ENCODE results near the gene PSMG1.
"Not testable (repeated sequence)": the region's sequence is repeated elsewhere in the genome, so short reads cannot be mapped to it uniquely, and the experiment has no call there.

Gene PSMG1

GRCh38 chr21:39175154-39175553 lies 8.1 kb downstream of the PSMG1 start:
- Histone ChIP-seq H3K4me1 (ENCODE audit: insufficient read depth, low read length) (no peaks in the 10 kb centered on the region), H3K27me3 (ENCODE audit: insufficient read depth, low read length) (no peaks in the 10 kb centered on the region), H3K27ac (ENCODE audit: low read length) (no peak overlapping the region), H3K9me3 (ENCODE audit: insufficient read depth, low read depth, low read length) (no peaks in the 10 kb centered on the region), H3K9ac (ENCODE audit: low read depth, low read length) (no peak overlapping the region), H3K4me3 (ENCODE audit: low read length) (no peak overlapping the region), H3K36me3 (ENCODE audit: insufficient read depth, low read depth, low read length) (peaks cover 78% of the 10 kb centered on the region)

GRCh38 chr21:39173716-39174680 lies 9.3 kb downstream of the PSMG1 start:
- Histone ChIP-seq H3K27ac (ENCODE audit: low read length) (no peak overlapping the region), H3K9ac (ENCODE audit: low read depth, low read length) (no peak overlapping the region), H3K36me3 (ENCODE audit: insufficient read depth, low read depth, low read length) (peaks cover 71% of the 10 kb centered on the region), H3K4me3 (ENCODE audit: low read length) (no peak overlapping the region), H3K4me1 (ENCODE audit: insufficient read depth, low read length) (no peaks in the 10 kb centered on the region), H3K27me3 (ENCODE audit: insufficient read depth, low read length) (no peaks in the 10 kb centered on the region), H3K9me3 (ENCODE audit: insufficient read depth, low read depth, low read length) (no peaks in the 10 kb centered on the region)

GRCh38 chr21:39169906-39170305 lies 13.3 kb downstream of the PSMG1 start:
- Histone ChIP-seq H3K36me3 (ENCODE audit: insufficient read depth, low read depth, low read length) (peaks cover 34% of the 10 kb centered on the region), H3K27me3 (ENCODE audit: insufficient read depth, low read length) (no peaks in the 10 kb centered on the region)

GRCh38 chr21:39168800-39169199 lies 14.5 kb downstream of the PSMG1 start:
- no peaks in the 10 kb centered on the region for H3K4me1 ChIP-seq (ENCODE audit: insufficient read depth, low read length)
- H3K27ac ChIP-seq (ENCODE audit: low read length) = no peak overlapping the region
- no peak overlapping the region for H3K9ac ChIP-seq (ENCODE audit: low read depth, low read length)
- H3K27me3 ChIP-seq (ENCODE audit: insufficient read depth, low read length) = no peaks in the 10 kb centered on the region
- H3K9me3 ChIP-seq (ENCODE audit: insufficient read depth, low read depth, low read length) = peaks cover 16% of the 10 kb centered on the region
- peaks cover 23% of the 10 kb centered on the region for H3K36me3 ChIP-seq (ENCODE audit: insufficient read depth, low read depth, low read length)
- H3K4me3 ChIP-seq (ENCODE audit: low read length) = no peak overlapping the region

More at GRCh38 chr21:39169906-39170305, 13.3 kb downstream of the PSMG1 start:
- no peak overlapping the region for H3K27ac ChIP-seq (ENCODE audit: low read length)
- H3K9me3 ChIP-seq (ENCODE audit: insufficient read depth, low read depth, low read length) = peaks cover 6% of the 10 kb centered on the region
- H3K9ac ChIP-seq (ENCODE audit: low read depth, low read length) = no peak overlapping the region
- no peaks in the 10 kb centered on the region for H3K4me1 ChIP-seq (ENCODE audit: insufficient read depth, low read length)
- no peak overlapping the region for H3K4me3 ChIP-seq (ENCODE audit: low read length)

GRCh38 chr21:39164523-39164922 lies 18.7 kb downstream of the PSMG1 start:
- Histone ChIP-seq H3K4me3 (ENCODE audit: low read length) (no peak overlapping the region), H3K27me3 (ENCODE audit: insufficient read depth, low read length) (no peaks in the 10 kb centered on the region), H3K9ac (ENCODE audit: low read depth, low read length) (no peak overlapping the region), H3K27ac (ENCODE audit: low read length) (no peak overlapping the region), H3K36me3 (ENCODE audit: insufficient read depth, low read depth, low read length) (no peaks in the 10 kb centered on the region), H3K9me3 (ENCODE audit: insufficient read depth, low read depth, low read length) (peaks cover 16% of the 10 kb centered on the region), H3K4me1 (ENCODE audit: insufficient read depth, low read length) (no peaks in the 10 kb centered on the region)

- Histone ChIP-seq H3K4me3 (ENCODE audit: low read length) (no peak overlapping the region), H3K27ac (ENCODE audit: low read length) (no peak overlapping the region), H3K4me1 (ENCODE audit: insufficient read depth, low read length) (no peaks in the 10 kb centered on the region), H3K36me3 (ENCODE audit: insufficient read depth, low read depth, low read length) (no peaks in the 10 kb centered on the region), H3K27me3 (ENCODE audit: insufficient read depth, low read length) (no peaks in the 10 kb centered on the region), H3K9ac (ENCODE audit: low read depth, low read length) (no peak overlapping the region), H3K9me3 (ENCODE audit: insufficient read depth, low read depth, low read length) (peaks cover 16% of the 10 kb centered on the region)
Measured at GRCh38 chr21:39161064-39161463, 22.2 kb downstream of the PSMG1 start.

GRCh38 chr21:39159342-39160063 lies 23.7 kb downstream of the PSMG1 start:
- no peak overlapping the region for H3K9ac ChIP-seq (ENCODE audit: low read depth, low read length)
- H3K9me3 ChIP-seq (ENCODE audit: insufficient read depth, low read depth, low read length) = peaks cover 7% of the 10 kb centered on the region
- H3K27ac ChIP-seq (ENCODE audit: low read length) = no peak overlapping the region
- no peaks in the 10 kb centered on the region for H3K4me1 ChIP-seq (ENCODE audit: insufficient read depth, low read length)
- no peak overlapping the region for H3K4me3 ChIP-seq (ENCODE audit: low read length)
- H3K36me3 ChIP-seq (ENCODE audit: insufficient read depth, low read depth, low read length) = no peaks in the 10 kb centered on the region
- no peaks in the 10 kb centered on the region for H3K27me3 ChIP-seq (ENCODE audit: insufficient read depth, low read length)

GRCh38 chr21:39157241-39157640 lies 26.0 kb downstream of the PSMG1 start:
- not testable (repeated sequence) for H3K4me3 ChIP-seq (ENCODE audit: low read length); H3K36me3 ChIP-seq (ENCODE audit: insufficient read depth, low read depth, low read length); H3K4me1 ChIP-seq (ENCODE audit: insufficient read depth, low read length); H3K9ac ChIP-seq (ENCODE audit: low read depth, low read length); H3K9me3 ChIP-seq (ENCODE audit: insufficient read depth, low read depth, low read length); H3K27ac ChIP-seq (ENCODE audit: low read length); H3K27me3 ChIP-seq (ENCODE audit: insufficient read depth, low read length)

- H3K27ac ChIP-seq (ENCODE audit: low read length) = no peak overlapping the region
- no peaks in the 10 kb centered on the region for H3K4me1 ChIP-seq (ENCODE audit: insufficient read depth, low read length)
- no peaks in the 10 kb centered on the region for H3K27me3 ChIP-seq (ENCODE audit: insufficient read depth, low read length)
- H3K4me3 ChIP-seq (ENCODE audit: low read length) = no peak overlapping the region
- H3K9me3 ChIP-seq (ENCODE audit: insufficient read depth, low read depth, low read length) = no peaks in the 10 kb centered on the region
- no peak overlapping the region for H3K9ac ChIP-seq (ENCODE audit: low read depth, low read length)
- H3K36me3 ChIP-seq (ENCODE audit: insufficient read depth, low read depth, low read length) = no peaks in the 10 kb centered on the region
Measured at GRCh38 chr21:39156024-39156423, 27.2 kb downstream of the PSMG1 start.

- H3K27me3 ChIP-seq (ENCODE audit: insufficient read depth, low read length) = no peaks in the 10 kb centered on the region
- no peaks in the 10 kb centered on the region for H3K36me3 ChIP-seq (ENCODE audit: insufficient read depth, low read depth, low read length)
- H3K27ac ChIP-seq (ENCODE audit: low read length) = no peak overlapping the region
- no peak overlapping the region for H3K9ac ChIP-seq (ENCODE audit: low read depth, low read length)
- no peaks in the 10 kb centered on the region for H3K9me3 ChIP-seq (ENCODE audit: insufficient read depth, low read depth, low read length)
- no peak overlapping the region for H3K4me3 ChIP-seq (ENCODE audit: low read length)
- no peaks in the 10 kb centered on the region for H3K4me1 ChIP-seq (ENCODE audit: insufficient read depth, low read length)
Measured at GRCh38 chr21:39155578-39155977, 27.7 kb downstream of the PSMG1 start.

GRCh38 chr21:39153842-39154241 lies 29.4 kb downstream of the PSMG1 start:
- H3K9ac ChIP-seq (ENCODE audit: low read depth, low read length) = no peak overlapping the region
- no peaks in the 10 kb centered on the region for H3K27me3 ChIP-seq (ENCODE audit: insufficient read depth, low read length)
- no peaks in the 10 kb centered on the region for H3K36me3 ChIP-seq (ENCODE audit: insufficient read depth, low read depth, low read length)
- H3K9me3 ChIP-seq (ENCODE audit: insufficient read depth, low read depth, low read length) = no peaks in the 10 kb centered on the region
- no peaks in the 10 kb centered on the region for H3K4me1 ChIP-seq (ENCODE audit: insufficient read depth, low read length)
- H3K27ac ChIP-seq (ENCODE audit: low read length) = no peak overlapping the region
- no peak overlapping the region for H3K4me3 ChIP-seq (ENCODE audit: low read length)

GRCh38 chr21:39153373-39153772 lies 29.9 kb downstream of the PSMG1 start:
- H3K27ac ChIP-seq (ENCODE audit: low read length) = no peak overlapping the region
- no peaks in the 10 kb centered on the region for H3K27me3 ChIP-seq (ENCODE audit: insufficient read depth, low read length)
- H3K4me1 ChIP-seq (ENCODE audit: insufficient read depth, low read length) = no peaks in the 10 kb centered on the region
- H3K4me3 ChIP-seq (ENCODE audit: low read length) = no peak overlapping the region
- H3K36me3 ChIP-seq (ENCODE audit: insufficient read depth, low read depth, low read length) = no peaks in the 10 kb centered on the region
- no peaks in the 10 kb centered on the region for H3K9me3 ChIP-seq (ENCODE audit: insufficient read depth, low read depth, low read length)
- no peak overlapping the region for H3K9ac ChIP-seq (ENCODE audit: low read depth, low read length)
